HepG2 (cell line): ENCODE results near the gene BEAN1. TPM values are rescaled to one million over a fixed set of nuclear protein-coding genes. Genes with fewer than 3 reads are reported as not detected.

Experiments
- ATAC-seq: fragments of 200-7000 bp; cut with Tn5 transposase; 3 replicates; pipeline ENCODE4 v1.9.1; 2020; ENCODE audit warnings: mild to moderate bottlenecking, moderate library complexity
- BruUV-seq: library from RNA; stranded (reverse); fragments of 400-500 nt; replicated peaks from 2 replicates; lab custom pipeline; 2021; lab: Mats Ljungman, UMichigan
- CTCF ChIA-PET: fragments of 300-600 bp; formaldehyde crosslinking; extraction: SDS; loops from one replicate; lab custom pipeline; 2021; ENCODE audit warnings: low total read pairs, inconsistent platforms, low intra/inter-chr PET ratio; lab: Yijun Ruan, JAX
- POLR2A ChIA-PET: fragments of 350-600 bp; sonication (Branson Sonifier 250); formaldehyde crosslinking; loops from one replicate; lab custom pipeline; 2020; ENCODE audit warnings: antibody characterized with exemption, inconsistent platforms; lab: Yijun Ruan, JAX
- DNase-seq: peaks from one replicate; pipeline ENCODE4 v3.0.0-alpha.2; 2015; ENCODE audit warnings: low spot score
- FAIRE-seq: peaks from 3 replicates; lab custom pipeline; 2011; peaks lifted over from hg19 to GRCh38; lab: Jason Lieb, UNC
- H2AFZ ChIP-seq: one replicate; pipeline ENCODE4 v1.6.1; 2011; ENCODE audit warnings: low read length, inconsistent platforms
- H3K27ac ChIP-seq: fragments of 300-600 bp; 3 replicates; pipeline ENCODE4 v1.8.0; 2011; ENCODE audit warnings: mixed run types, mild to moderate bottlenecking, mixed read lengths, low read length, inconsistent platforms; ENCODE audit not compliant: insufficient read depth; ENCODE audit errors: extremely low read length
- H3K27me3 ChIP-seq, 2 experiments: fragments of 200-600 bp in 1 of 2; 2 replicates in 1 of 2; 3 replicates in 1 of 2; pipeline versions ENCODE4 v1.6.0 to v1.8.0; 2011; ENCODE audit warnings: low read length in 2 of 2, mild to moderate bottlenecking in 2 of 2, moderate library complexity in 2 of 2, inconsistent platforms in 1 of 2; ENCODE audit not compliant: insufficient read depth in 2 of 2, control insufficient read depth in 1 of 2
- H3K36me3 ChIP-seq, 2 experiments: fragments of 200-600 bp in 1 of 2; replicated peaks in 1 of 2; 2 replicates in 1 of 2; 3 replicates in 1 of 2; pipeline versions ENCODE4 v1.5.1 to v1.8.0; 2011; ENCODE audit warnings: low read length in 2 of 2, inconsistent platforms in 1 of 2; ENCODE audit not compliant: insufficient read depth in 2 of 2, control insufficient read depth in 1 of 2
- H3K4me1 ChIP-seq: 2 replicates; pipeline ENCODE4 v1.5.1; 2012; ENCODE audit warnings: low read length, inconsistent platforms; ENCODE audit not compliant: insufficient read depth
- H3K4me2 ChIP-seq: 2 replicates; pipeline ENCODE4 v1.6.0; 2011; ENCODE audit warnings: low read depth, low read length, inconsistent platforms
- H3K4me3 ChIP-seq, 3 experiments: fragments of 200-600 bp in 1 of 3; sonication (generic), shearing (Covaris generic) in 1 of 3; replicated peaks in 1 of 3; 2 replicates each; pipeline ENCODE4 v1.5.1; 2011 to 2016; ENCODE audit warnings: low read length in 3 of 3, inconsistent platforms in 2 of 3, low read depth in 2 of 3, mild to moderate bottlenecking in 2 of 3, control low read depth in 1 of 3, mixed read lengths in 1 of 3; ENCODE audit not compliant: insufficient read depth in 1 of 3
- H3K79me2 ChIP-seq: one replicate; pipeline ENCODE4 v1.6.1; 2011; ENCODE audit warnings: low read length, inconsistent platforms; ENCODE audit not compliant: insufficient read depth
- H3K9ac ChIP-seq: 2 replicates; pipeline ENCODE4 v1.6.0; 2011; ENCODE audit warnings: mild to moderate bottlenecking, low read depth, low read length, inconsistent platforms; ENCODE audit not compliant: insufficient read depth
- H3K9me3 ChIP-seq: 2 replicates; pipeline ENCODE4 v1.5.1; 2012; ENCODE audit warnings: mild to moderate bottlenecking, low read length
- H4K20me1 ChIP-seq: 2 replicates; pipeline ENCODE4 v1.6.0; 2011; ENCODE audit warnings: inconsistent platforms, mild to moderate bottlenecking, low read length, moderate library complexity; ENCODE audit not compliant: insufficient read depth
- MYC ChIP-seq: sonication (generic); formaldehyde crosslinking; IDR thresholded peaks from 2 replicates; pipeline ENCODE4 v1.9.0; 2021; ENCODE audit warnings: missing genetic modification reagents, borderline replicate concordance
- STAT6 ChIP-seq: sonication (generic); formaldehyde crosslinking; IDR thresholded peaks from 2 replicates; pipeline ENCODE4 v1.4.0; 2020; ENCODE audit warnings: missing genetic modification reagents, mild to moderate bottlenecking, borderline replicate concordance
- ZHX2 ChIP-seq, 2 experiments: sonication (generic) in 1 of 2; formaldehyde crosslinking in 1 of 2; IDR thresholded peaks; 2 replicates each; pipeline versions ENCODE4 v1.6.1 to v1.9.0; 2014 to 2022; ENCODE audit warnings: antibody characterized with exemption in 1 of 2, borderline replicate concordance in 1 of 2, inconsistent platforms in 1 of 2, low read depth in 1 of 2, missing genetic modification reagents in 1 of 2
- ZNF280B ChIP-seq: sonication (generic); formaldehyde crosslinking; IDR thresholded peaks from 2 replicates; pipeline ENCODE4 v1.5.0; 2020; ENCODE audit warnings: missing genetic modification reagents, mild to moderate bottlenecking, borderline replicate concordance
- WGBS: methylation state at CpG from one replicate; pipeline ENCODE4 v1.1.6; 2017; ENCODE audit warnings: low lambda C conversion rate; 5-methylcytosine and 5-hydroxymethylcytosine counted together
- in situ Hi-C: cut with HindIII; loops from 2 replicates; pipeline ENCODE4 v1.10.0; 2017; ENCODE audit warnings: low pct_unique_long_range_greater_than_20kb; ENCODE audit not compliant: extremely low pct_ligation_motif_present
- intact Hi-C: fragments of 100-400 bp; cut with micrococcal nuclease; formaldehyde crosslinking; loops from one replicate; pipeline ENCODE4 v1.10.0; 2022; ENCODE audit not compliant: unreplicated experiment
- polyA plus RNA-seq, 8 experiments: library from polyadenylated mRNA; depleted of rRNA in 3 of 8; stranded (reverse) in 7 of 8; unstranded in 1 of 8; fragments of >200 nt; fragmentation: Illumina TruSeq in 4 of 8; extraction: Trizol in 4 of 8; gene quantifications; 2 replicates each; pipeline versions ENCODE4 v1.2.1 to v1.2.3, GENCODE V29; 2011 to 2016; ENCODE audit warnings: low read depth in 4 of 8, missing spikeins in 1 of 8, mixed read lengths in 1 of 8; ENCODE audit not compliant: insufficient read depth in 1 of 8
- total RNA-seq, 5 experiments: library from RNA; depleted of rRNA; stranded (reverse); fragments of >200 nt; fragmentation: Illumina TruSeq; extraction: Trizol; gene quantifications; 2 replicates each; pipeline ENCODE4 v1.2.3, GENCODE V29; 2016; ENCODE audit warnings: low read depth in 1 of 5
- TF ChIP-seq, protein P1 (sequence below): sonication (generic); formaldehyde crosslinking; IDR thresholded peaks from 2 replicates; pipeline ENCODE4 v1.4.0; 2020; ENCODE audit warnings: missing genetic modification reagents

Gene BEAN1
- total and polyA plus RNA-seq, 2 of the 13 experiments (the other 11 are each of a cell fraction or from before 2014, with no cell fraction given) = 0.53 to 1.4 TPM

- in situ Hi-C loops = no loop called here
- WGBS = 66% methylated on average over 5 of the region's 6 CpGs
- TF ChIP-seq STAT6 (CRISPR knock-in tag) (no peak), MYC (CRISPR knock-in tag) (0 out of 2 replicates have a peak, but pooled peaks have one; percentile 8), ZNF280B (CRISPR knock-in tag) (0 out of 2 replicates have a peak, but pooled peaks have one; percentile 27), ZHX2 (IDR thresholded peaks at IDR 0.05; ENCODE audit: low read depth) (no peak), ZHX2 (CRISPR knock-in tag; IDR thresholded peaks at IDR 0.05; ENCODE audit: borderline replicate concordance) (no peak)
- TF ChIP-seq, protein P1, sequence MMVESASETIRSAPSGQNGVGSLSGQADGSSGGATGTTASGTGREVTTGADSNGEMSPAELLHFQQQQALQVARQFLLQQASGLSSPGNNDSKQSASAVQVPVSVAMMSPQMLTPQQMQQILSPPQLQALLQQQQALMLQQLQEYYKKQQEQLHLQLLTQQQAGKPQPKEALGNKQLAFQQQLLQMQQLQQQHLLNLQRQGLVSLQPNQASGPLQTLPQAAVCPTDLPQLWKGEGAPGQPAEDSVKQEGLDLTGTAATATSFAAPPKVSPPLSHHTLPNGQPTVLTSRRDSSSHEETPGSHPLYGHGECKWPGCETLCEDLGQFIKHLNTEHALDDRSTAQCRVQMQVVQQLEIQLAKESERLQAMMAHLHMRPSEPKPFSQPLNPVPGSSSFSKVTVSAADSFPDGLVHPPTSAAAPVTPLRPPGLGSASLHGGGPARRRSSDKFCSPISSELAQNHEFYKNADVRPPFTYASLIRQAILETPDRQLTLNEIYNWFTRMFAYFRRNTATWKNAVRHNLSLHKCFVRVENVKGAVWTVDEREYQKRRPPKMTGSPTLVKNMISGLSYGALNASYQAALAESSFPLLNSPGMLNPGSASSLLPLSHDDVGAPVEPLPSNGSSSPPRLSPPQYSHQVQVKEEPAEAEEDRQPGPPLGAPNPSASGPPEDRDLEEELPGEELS (CRISPR knock-in tag) = no peak
- TF ChIP-seq, all 625 proteins: peak for 2
- intact Hi-C loops = no loop called here
- H3K36me3 ChIP-seq = no peaks in the 10 kb centered on the region
- no peak for DNase-seq
- ChIA-PET CTCF (interaction anchor here (8.6 kb wide), 1 partner anchor 79 kb away, joined by 121 read pairs; no protein-coding TSS in a partner anchor), POLR2A (no interaction called here)
- no peak overlapping the region for H2AFZ ChIP-seq
- H3K9me3 ChIP-seq = no peaks in the 10 kb centered on the region
- no peak overlapping the region for H3K4me3 ChIP-seq
- ATAC-seq = no peak
- peaks cover 4 to 24% of the 10 kb centered on the region in 2 experiments for H3K27me3 ChIP-seq
- no peak overlapping the region; the same call in 1 of the 2 replicates for H3K4me2 ChIP-seq
- no peak for FAIRE-seq
- H4K20me1 ChIP-seq = no peaks in the 10 kb centered on the region
- peaks cover 16% of the 10 kb centered on the region; the same call in 1 of the 2 replicates for H3K4me1 ChIP-seq
- H3K9ac ChIP-seq = no peak overlapping the region
- no peak overlapping the region for H3K27ac ChIP-seq
- H3K79me2 ChIP-seq = no peaks in the 10 kb centered on the region
- no TSS peak for BruUV-seq
Measured at GRCh38 chr16:66485376-66485775, 58.3 kb downstream of the BEAN1 start.
